ENCODE results near the gene ARID5B. TPM values are rescaled to one million over a fixed set of nuclear protein-coding genes. Genes with fewer than 3 reads are reported as not detected.

ARID5B gene
- polyA plus RNA-seq, 1 donor, result 55.4 TPM

DNA sequence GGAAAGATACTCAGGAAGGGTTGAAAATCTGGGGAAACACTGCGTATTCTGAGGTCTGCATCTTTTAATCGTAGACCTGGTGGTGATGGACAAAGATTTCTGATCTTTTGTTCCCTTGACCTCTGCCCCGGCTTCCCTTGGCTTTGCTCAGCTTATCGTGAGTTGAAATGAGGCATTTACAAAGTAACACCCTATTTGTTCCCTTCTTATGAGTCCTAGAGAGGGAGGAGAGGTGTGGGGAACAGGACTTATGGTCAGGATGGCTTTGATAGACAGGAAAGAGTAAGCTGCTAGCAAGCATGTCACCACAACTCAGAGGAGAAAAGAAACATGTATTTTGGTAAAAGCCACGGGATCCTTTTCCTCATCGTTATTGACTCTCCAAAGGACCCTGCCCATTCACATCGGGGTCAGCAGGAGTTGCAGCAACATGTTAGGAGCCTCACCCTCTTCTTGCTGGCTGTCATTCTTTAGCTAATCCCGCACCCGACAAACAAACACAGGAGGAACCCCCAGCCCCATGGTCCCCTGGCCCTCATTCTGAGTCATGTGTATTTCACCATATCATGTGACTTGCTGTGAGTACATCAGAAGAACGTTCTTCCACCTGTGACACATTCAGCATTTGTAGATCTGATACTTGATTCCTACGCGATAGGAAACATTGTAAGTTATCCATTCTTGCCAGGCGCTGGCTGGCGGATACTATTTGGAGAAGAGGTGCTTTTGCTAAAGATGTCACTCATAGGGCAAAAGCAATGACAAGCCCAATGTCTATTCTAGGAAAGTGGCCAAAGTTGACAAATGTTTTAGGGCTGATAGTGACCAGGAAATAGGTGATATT is 197.0 kb downstream of the ARID5B start:
- no peak for DNase-seq

GRCh38 chr10:62099299-62099698 is 197.8 kb downstream of the ARID5B start:
- DNase-seq, result no peak

DNA sequence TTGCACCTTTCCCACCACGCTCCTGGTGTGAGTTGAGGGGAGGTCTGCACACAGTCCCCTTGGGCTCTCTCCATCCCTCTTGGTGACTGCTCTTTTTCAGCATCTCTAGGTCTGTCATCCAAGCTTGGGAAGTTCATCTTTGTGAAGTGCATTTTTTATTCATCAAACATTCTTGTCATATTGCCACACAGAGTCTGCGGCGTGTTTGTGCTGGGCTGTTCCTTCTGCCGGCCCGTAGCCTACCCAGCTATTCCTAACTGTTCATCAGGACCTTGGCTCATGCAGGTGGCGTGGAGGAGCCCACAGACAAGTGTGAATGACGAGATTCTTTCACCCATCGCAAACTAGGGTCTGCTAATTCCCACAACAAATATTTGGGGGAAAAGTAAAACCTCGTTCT is 202.4 kb downstream of the ARID5B start:
- no peak for DNase-seq

- DNase-seq, result no peak
Observed at GRCh38 chr10:62106929-62107519, 205.5 kb downstream of the ARID5B start.

DNA sequence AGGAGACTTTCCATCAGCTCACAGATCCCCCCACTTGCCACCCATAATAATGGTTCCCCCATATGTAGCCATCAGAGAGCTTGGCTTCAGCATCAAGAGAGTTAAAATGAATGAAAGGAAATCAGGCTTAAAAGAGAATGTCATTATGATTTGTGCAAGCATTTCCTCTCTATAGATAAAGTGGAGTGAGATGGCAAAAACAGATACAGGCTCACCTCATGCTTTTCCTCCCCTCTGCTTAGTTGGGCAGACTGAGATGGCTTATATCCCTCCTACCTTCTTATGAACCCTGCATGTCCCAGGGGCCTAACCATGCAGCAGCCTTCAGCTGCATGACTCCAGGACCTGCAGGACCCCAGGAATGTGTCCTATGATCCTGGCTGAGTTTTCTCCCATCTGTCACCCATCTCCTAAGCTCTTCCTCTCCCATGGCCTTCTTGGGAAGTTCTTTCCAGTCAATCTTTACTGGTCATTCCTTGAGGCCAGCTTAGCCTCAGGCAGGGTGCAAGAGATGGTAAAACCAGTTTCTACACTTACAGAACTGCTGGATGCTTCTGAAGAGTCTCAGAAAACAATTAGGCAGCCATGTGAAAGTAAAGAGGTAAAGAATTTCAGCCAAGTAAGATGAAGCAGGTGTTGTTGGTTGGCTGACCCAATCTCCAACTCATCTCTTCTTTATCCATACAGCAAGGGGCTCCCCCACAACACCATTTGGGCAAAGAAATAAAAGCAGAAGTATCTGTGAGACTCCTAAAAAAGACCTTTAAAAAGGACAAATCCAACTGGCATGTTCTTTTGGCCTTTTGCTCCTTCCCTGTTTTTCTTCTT is 207.5 kb downstream of the ARID5B start:
- no peak for DNase-seq

GRCh38 chr10:62109587-62110293 is 208.2 kb downstream of the ARID5B start:
- no peak for DNase-seq

DNA sequence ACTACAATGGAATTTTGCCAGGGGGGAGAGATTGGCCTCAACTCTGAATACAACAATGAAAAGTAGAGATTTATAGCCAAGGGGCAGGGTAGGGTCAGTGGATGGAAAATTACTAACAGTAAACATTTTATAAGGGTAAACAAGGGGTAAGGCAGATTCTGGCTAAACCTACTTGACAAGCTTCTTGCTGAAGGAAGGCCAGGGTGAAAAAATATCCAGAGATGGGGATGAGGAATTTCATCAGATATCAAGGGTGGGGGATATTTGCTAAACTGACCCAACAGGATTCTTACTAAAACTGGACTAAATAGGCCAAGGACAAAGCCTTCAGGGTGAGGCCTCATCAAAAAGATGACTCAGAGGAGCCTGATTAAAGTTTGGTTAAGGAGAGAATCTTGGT is 210.8 kb downstream of the ARID5B start:
- no peak for DNase-seq

GRCh38 chr10:62112963-62113362 is 211.5 kb downstream of the ARID5B start:
- DNase-seq, result no peak

GRCh38 chr10:62113680-62114079 is 212.2 kb downstream of the ARID5B start:
- DNase-seq, result no peak

DNA sequence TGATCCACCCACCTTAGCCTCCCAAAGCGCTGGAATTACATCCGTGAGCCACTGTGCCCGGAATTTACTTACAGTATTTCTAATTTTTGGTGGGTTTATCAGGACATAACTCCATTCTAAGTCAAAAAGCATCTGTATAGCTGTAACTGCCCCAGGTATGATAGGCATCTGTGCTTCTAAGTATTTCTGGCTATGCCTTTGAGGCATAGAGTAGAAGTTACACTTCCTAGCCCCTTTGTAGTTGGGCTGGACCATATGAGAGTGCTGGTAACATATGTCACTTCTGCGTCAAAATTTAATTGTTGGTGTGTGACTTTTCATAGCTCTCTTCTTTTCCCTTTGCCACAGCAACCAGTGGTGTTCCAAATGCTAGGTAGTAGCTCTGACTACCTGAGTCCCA is 213.8 kb downstream of the ARID5B start:
- no peak for DNase-seq

- DNase-seq, result no peak
Observed at GRCh38 chr10:62115842-62116241, 214.3 kb downstream of the ARID5B start.

DNA sequence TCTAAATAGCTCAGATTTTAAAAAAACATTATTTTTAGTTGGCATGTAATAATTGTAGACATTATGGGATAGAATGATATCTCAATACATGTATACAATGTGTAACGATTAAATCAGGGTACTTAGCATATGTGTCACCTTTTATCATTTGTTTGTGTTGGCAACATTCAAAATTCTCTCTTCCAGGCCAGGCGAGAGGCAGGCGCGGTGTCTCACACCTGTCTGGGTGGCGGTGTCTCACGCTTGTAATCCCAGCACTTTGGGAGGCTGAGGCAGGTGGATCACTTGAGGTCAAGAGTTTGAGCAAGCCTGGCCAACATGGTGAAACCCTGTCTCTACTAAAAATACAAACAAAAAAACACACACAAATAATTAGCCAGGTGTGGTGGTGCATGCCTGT is 215.4 kb downstream of the ARID5B start:
- no peak for DNase-seq

GRCh38 chr10:62121187-62121530 is 219.7 kb downstream of the ARID5B start:
- DNase-seq, result no peak

- DNase-seq, result no peak
Observed at GRCh38 chr10:62127975-62128374, 226.5 kb downstream of the ARID5B start.

GRCh38 chr10:62130948-62131347 is 229.4 kb downstream of the ARID5B start:
- DNase-seq, result no peak

DNA sequence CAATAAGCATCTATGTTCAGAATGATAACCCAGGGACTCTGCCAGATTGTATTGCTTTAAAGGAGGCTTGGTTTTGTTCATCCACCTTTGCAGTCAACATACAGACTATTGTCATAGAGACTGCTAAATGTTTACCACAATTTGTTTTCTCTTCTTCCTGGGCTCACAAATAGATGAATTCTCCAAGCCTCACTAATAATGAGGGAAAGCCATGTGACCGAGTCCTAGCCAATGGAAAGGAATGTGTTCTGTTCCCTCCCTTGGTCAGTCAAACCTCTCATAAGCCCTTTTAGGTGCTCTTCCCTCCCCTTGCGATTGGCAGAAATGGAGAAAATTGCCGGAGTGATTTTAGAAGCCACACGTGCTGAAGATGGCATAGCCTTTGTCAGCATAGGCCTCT is 230.2 kb downstream of the ARID5B start:
- no peak for DNase-seq

DNA sequence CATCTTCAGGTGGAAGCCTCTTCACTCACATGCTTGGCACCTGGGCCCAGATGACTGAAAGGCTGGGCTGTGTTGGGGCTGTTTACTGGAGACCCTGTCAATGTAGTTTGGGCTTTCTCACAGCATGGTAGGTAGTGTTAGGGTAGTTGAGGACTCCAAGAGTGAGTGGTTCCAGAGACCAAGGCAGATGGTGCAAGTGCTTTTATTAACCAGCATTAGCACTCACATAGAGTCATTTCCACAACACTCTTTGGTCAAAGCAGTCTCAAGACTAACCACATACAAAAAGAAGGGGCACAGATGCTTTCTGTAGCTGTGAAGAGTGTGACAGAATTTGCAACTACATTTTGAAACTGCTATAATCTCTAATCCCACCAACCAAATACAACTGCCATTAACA is 232.1 kb downstream of the ARID5B start:
- no peak for DNase-seq

- no peak for DNase-seq
Observed at GRCh38 chr10:62136931-62137330, 235.4 kb downstream of the ARID5B start.
